ENCODE results near the gene CYP27A1.

DNA sequence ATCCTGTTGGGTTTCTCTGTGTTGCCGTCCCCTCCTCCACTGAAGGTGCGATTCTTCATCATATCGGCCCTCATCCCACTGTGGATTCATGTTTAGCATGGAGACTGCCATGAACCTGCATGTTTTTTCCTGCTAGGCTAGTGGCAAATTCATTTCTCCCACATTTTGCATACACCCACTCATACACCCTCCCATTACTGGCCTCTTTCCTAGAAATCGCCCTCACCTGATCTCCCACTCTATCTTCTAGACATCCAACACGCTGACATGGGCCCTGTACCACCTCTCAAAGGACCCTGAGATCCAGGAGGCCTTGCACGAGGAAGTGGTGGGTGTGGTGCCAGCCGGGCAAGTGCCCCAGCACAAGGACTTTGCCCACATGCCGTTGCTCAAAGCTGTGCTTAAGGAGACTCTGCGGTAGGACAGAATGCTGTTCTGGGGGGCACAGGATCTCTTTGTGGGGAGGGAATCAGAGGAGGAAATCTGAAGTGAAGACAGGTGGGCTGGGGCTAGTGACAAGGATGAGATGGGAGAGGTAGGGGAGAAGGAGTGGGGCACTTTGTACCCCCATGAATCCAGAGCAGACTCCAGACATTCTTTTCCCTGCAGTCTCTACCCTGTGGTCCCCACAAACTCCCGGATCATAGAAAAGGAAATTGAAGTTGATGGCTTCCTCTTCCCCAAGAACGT, 32.0 kb downstream of the CYP27A1 start:
- TF ChIP-seq, protein P1, sequence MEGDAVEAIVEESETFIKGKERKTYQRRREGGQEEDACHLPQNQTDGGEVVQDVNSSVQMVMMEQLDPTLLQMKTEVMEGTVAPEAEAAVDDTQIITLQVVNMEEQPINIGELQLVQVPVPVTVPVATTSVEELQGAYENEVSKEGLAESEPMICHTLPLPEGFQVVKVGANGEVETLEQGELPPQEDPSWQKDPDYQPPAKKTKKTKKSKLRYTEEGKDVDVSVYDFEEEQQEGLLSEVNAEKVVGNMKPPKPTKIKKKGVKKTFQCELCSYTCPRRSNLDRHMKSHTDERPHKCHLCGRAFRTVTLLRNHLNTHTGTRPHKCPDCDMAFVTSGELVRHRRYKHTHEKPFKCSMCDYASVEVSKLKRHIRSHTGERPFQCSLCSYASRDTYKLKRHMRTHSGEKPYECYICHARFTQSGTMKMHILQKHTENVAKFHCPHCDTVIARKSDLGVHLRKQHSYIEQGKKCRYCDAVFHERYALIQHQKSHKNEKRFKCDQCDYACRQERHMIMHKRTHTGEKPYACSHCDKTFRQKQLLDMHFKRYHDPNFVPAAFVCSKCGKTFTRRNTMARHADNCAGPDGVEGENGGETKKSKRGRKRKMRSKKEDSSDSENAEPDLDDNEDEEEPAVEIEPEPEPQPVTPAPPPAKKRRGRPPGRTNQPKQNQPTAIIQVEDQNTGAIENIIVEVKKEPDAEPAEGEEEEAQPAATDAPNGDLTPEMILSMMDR (IDR thresholded peaks at IDR 0.05 in 8 of 11, conservative IDR thresholded peaks at IDR 0.05 in 3 of 11), result no peak
- TF ChIP-seq POLR2AphosphoS5 (IDR thresholded peaks at IDR 0.05), result no peak
